ENCODE measurements around the gene LRMDA.

GRCh38 chr10:76552091-76552873 lies 1120.9 kb downstream of the LRMDA start:
- TF ChIP-seq POLR2A (IDR thresholded peaks at IDR 0.05), result no peak
- no peak for TF ChIP-seq EP300 (IDR thresholded peaks at IDR 0.05)
- no peak for TF ChIP-seq CTCF (IDR thresholded peaks at IDR 0.05)
- no peak for TF ChIP-seq POLR2AphosphoS5 (IDR thresholded peaks at IDR 0.05)
